GM12875 (cell line): ENCODE measurements around the gene LARGE2.

Experiments used
- H3K4me3 ChIP-seq: one replicate; pipeline ENCODE4 v1.5.1; 2011; ENCODE audit warnings: low read depth, low read length, control low read depth
- CTCF ChIP-seq: IDR thresholded peaks from 2 replicates; pipeline ENCODE4 v1.5.1; 2011; ENCODE audit warnings: low read depth, mild to moderate bottlenecking, control low read depth, inconsistent platforms, low read length, moderate library complexity, borderline replicate concordance; ENCODE audit not compliant: insufficient read depth

Gene LARGE2

GRCh38 chr11:45918962-45919675 lies 3.3 kb upstream of the LARGE2 start:
- H3K4me3 ChIP-seq: no peak overlapping the region
- TF ChIP-seq CTCF: no peak

DNA sequence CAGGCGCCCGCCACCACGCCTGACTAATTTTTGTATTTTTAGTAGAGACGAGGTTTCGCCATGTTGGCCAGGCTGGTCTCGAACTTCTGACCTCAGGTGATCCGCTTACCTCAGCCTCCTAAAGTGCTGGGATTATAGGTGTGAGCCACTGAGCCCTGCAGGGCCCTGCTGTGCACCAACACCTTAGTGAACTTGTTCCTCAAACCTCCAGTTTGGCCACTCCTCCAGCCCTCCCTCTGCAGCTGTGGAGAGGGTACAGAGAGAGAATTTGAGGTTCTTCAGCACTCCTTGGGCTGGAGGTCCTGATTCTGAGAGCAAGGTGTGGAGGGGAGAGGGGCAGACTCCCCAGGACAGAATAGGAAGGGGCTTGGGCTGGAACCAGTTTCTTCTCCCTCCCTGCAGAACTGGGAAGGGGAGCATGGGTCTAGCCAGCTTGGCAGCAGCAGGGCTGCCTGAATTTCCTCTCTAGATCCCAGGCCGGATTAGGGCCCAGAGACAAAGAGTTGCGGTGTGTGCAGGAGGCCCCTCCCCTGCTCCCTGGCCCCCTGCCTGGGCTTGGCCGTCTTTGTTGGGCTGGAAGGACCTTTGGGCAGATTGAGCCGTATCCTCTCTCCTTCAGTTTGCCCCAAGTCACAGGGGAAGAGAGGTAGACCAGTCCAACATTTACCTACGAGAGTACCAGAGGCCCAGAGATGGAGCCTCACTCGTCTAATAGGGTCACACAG lies 2.5 kb upstream of the LARGE2 start:
- no peak for TF ChIP-seq CTCF
- H3K4me3 ChIP-seq: no peak overlapping the region

- H3K4me3 ChIP-seq: no peak overlapping the region
- TF ChIP-seq CTCF: no peak
Measured at GRCh38 chr11:45920531-45921477, 1.7 kb upstream of the LARGE2 start.

GRCh38 chr11:45921561-45922424 lies 663 bp upstream of the LARGE2 start:
- no peak for TF ChIP-seq CTCF
- H3K4me3 ChIP-seq: no peak overlapping the region

DNA sequence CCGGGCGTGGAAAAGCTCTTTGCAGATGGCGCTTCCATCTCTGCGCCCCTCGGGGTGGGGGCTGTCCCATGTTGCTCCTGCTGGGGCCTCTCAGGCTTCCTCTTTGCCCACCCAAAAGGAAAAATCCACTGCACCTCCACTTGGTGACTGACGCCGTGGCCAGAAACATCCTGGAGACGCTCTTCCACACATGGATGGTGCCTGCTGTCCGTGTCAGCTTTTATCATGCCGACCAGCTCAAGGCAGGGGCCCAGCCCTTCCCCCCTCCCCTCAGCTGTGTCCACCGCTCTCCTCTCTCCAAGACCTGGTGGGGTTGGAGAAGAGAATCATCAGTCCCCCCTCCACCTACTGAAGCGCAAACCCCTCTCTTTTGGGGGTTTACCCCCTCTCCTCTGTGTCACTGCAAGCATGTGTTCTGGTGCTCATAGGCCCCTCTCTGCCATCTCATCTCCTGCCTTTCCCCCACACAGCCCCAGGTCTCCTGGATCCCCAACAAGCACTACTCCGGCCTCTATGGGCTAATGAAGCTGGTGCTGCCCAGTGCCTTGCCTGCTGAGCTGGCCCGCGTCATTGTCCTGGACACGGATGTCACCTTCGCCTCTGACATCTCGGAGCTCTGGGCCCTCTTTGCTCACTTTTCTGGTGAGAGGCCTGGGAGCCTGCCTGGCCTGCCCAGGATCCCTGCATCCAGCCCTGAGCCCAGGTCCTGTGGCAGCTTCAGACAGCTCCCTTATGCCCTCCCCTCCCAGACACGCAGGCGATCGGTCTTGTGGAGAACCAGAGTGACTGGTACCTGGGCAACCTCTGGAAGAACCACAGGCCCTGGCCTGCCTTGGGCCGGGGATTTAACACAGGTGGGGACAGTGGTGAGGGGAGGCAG lies 1.8 kb downstream of the LARGE2 start:
- H3K4me3 ChIP-seq: no peak overlapping the region
- TF ChIP-seq CTCF: no peak
